Muscle of arm (tissue), 12 donors: ENCODE data around the gene IL1RAP. TPM values are rescaled to one million over a fixed set of nuclear protein-coding genes. Genes with fewer than 3 reads are reported as not detected.
"Not testable (repeated sequence)": the region's sequence is repeated elsewhere in the genome, so short reads cannot be mapped to it uniquely, and the experiment has no call there.

Experiments
- DNase-seq: peaks from one replicate; pipeline ENCODE4 v3.0.0-alpha.2; 2013
- polyA plus RNA-seq, 12 donors: library from polyadenylated mRNA; unstranded; fragments of 120-200 nt; gene quantifications; one replicate each; pipeline ENCODE4 v1.2.1, GENCODE V29; 2013; ENCODE audit not compliant: insufficient read length in 12 of 12

IL1RAP gene
- polyA plus RNA-seq, 12 donors: 8.0 to 20.9 (median 10.3) TPM; not detected in 1

DNA sequence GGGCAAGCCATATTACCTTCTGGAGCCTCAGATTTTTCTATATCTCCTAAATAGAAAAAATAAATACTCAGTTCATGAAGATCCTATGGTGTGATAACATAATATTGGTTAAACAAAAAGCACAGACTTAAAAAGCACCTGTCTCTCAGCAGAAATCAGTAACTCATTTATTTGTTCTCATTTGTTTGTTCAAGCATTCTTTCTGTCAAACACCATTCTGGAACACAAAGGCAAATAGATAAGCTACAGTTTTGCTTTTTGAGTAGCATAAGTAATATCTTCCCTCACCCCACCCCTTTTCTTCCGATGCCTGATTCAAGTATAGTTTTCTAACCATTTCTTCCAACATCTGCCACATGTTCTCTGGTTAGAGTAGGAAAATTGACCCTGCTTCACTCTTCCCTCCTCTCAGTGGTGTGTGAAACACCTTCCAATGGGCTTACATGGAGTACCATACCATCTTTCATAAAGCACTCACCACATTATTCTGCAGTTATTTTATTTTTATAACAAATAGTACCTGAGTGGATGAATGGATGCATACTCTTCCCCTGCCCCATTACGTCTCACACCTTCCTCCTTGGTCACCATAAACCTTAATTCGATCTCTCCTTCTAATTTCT, 8.4 kb upstream of the IL1RAP start:
- no peak for DNase-seq

DNA sequence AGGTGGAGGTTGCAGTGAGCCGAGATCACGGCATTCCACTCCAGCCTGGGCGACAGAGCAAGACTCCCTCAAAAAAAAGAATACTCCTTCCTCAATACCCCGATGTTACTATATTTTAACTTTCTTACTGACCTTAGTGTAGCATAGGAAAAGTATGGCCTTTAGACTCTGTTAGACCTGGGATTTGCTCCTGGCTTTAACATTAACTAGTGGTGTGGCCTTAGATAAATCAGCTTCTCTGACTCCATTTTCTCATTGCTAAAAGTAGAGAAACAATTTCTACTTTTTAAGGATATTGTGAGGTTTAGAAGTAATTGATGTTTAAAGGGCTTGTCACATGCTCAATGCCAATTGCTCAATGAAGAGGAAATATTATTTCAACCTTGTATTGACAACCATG, 7.6 kb upstream of the IL1RAP start:
- DNase-seq: no peak

DNA sequence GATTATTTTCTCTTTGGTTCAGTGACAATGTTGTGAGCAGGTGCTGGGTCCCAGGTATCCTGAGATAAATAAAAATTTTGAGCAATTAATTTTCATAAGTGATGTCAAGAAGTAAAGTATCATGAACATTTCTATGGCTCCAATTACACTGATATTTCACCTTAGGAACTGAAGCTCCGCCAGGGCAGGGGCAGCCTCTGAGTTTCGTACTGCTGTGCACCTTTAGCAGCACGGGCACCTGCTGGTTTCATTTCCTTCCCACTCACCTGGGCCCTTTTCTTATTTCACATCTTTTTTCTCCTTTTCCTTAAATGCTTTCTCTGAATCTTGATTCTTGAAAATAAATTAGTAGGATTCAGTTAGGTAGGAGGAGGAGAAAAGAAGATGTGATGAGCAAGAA, 1.2 kb upstream of the IL1RAP start:
- no peak for DNase-seq

- peak; percentile 53 for DNase-seq
These were observed 698 bp downstream of the IL1RAP start for GRCh38 chr3:190514413-190515153.

DNA sequence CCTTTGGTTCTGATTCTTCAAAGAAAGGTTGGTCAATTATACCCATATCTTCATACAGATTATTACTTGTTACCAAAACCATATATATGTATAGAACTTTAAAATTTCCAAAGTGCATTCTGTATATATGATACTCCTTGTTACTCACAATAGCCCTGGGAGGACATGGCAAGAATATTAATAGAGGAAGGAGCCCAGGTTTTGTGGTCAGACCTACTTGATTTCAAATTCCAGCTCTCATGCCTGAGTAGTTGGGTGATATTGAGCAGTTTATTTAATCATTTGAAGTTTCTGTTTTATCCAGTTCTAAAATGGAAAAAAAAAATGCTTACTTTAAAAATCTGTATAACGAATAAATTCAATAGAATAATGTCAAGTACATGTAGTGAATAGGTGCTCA, 2.5 kb downstream of the IL1RAP start:
- no peak for DNase-seq

DNA sequence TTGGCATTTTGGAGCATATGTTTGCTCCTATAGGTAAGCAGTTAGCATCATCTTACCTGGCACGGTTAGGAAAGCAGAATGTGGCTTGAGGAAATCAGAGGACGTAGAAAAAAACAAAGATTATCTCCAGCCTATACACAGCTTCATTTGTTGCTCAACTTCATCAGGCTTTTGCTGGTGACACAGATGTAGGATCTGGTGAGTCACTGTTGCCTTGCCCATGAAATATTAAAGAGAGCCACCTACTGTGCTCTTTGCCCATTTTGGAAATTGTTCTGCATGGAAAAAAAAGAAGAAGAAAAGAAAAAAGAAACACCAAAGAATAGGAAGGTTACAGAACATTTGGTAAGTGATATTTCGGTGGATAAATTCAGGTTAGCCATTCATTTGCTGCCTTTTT, 3.8 kb downstream of the IL1RAP start:
- DNase-seq: no peak

DNA sequence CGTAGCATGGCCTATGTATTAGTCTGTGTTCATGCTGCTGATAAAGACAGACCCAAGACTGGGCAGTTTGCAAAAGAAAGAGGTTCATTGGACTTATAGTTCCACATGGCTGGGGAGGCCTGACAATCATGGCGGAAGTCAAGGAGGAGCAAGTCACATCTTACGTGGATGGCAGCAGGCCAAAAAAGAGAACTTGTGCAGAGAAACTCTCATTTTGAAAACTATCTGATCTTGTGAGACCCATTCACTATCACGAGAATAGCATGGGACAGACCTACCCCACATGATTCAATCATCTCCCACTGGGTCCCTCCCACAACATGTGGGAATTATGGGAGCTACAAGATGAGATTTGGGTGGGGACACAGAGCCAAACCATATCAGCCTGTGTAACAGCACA, 4.6 kb downstream of the IL1RAP start:
- DNase-seq: not testable (repeated sequence)

- DNase-seq: no peak
These were observed 6.0 kb downstream of the IL1RAP start for GRCh38 chr3:190519886-190520285.

GRCh38 chr3:190521998-190522397, 8.1 kb downstream of the IL1RAP start:
- no peak for DNase-seq

DNA sequence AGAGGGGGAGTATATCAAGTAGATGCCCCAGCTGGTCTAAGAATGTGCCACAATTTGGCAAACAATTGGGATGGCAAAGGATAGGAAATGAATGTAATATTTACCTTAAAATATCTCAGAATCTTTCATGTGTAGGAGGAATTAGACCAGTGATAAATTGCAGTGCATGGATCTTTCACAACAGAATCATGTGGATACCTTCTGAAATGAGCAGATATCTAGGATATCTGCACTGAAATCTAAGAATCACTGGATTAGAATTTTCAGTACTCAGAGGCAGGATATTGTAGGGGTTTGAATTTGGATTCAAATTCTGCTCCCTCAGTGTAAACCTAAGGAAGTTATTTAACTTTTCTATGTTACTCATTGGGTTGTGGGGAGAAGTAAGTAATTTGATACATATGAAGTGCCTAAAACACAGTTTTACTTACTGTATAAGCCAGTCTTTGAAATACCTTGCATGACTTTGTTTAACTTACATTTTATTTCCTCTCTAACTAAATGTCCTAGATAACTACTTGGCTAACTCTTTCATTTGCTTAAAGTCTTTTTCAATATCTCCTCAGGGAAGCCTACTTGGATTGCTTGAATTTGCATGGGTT, 8.8 kb downstream of the IL1RAP start:
- no peak for DNase-seq

DNA sequence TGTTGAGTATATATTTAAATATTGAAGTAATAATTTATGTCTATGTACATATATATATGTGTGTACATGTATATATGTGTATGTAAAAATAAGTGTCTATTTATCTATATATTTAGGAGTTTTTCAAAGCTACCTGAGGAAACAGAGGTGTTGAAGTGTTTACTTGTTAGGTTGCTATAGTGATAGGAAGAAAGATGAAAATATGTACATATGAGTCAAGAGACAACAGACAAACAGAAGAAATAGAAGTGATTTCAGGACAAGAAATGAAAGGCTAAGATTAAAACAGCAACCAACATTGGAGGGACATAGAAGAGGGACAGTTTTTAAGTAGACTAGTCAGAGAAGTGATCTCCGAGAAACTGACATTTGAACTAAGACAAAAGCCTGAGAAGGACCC, 11.1 kb downstream of the IL1RAP start:
- no peak for DNase-seq

DNA sequence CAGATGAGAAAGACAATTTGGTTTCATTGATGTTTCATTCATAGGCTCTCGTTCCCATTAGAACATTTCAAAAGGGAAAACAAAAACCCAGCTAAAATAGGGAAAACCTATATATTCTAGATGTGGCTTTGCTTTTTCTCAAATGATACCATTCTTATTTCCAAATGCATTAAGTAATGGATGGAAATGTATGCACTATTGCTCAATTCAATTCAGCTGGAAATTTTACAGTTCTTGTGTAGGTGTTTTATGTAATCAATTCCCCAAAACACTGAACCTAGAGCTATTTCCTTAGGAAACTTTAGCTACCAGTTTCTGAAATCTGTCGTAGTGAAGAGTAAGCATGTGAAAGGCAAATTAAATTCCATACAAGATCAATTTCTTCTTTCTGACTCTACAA, 11.7 kb downstream of the IL1RAP start:
- DNase-seq: no peak

DNA sequence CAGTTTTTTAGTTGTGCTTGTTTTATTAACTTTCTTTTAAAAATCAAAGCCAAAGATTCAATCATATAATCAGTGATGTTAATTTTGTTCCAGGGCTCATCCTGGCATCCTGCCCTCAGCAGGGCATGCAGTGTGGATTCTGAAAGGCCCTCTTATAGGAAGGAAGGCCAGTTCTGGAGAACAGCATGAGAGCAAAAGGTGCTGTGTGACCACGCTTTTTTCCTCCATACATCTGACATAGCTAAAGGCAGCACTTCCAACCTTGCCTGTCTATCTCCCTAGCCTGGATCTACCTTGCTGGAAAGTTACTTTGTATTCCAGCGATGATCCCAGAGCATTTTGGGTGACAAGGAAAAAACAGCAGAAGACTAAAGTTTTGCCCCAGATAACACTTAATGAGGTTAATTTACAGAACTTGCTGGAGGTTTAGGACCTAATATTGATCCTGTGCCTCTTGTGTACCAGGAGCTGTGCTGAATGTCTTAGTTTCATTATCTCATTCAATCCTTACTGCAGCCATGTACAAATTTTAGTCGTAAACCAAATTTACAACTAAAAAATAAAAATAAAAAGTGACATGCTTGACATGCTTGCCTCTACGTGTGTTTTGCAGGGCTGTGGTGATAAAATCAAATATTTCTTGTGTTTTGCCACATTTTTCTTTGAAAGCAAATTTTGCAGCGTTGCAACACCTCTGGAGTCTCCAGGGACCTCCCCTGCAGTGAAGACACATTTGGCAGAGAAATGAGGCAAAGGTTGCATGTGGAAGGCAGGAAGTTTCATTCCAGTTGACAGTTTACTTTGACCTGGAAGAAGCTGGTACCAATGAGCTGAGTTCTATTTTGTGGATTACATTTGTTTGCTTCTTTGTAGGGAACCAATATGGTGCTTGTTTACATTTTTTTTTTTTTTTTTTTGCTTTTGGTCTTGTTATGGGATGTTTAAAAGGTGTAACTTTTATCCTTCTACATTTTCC, 13.2 kb downstream of the IL1RAP start:
- DNase-seq: no peak

DNA sequence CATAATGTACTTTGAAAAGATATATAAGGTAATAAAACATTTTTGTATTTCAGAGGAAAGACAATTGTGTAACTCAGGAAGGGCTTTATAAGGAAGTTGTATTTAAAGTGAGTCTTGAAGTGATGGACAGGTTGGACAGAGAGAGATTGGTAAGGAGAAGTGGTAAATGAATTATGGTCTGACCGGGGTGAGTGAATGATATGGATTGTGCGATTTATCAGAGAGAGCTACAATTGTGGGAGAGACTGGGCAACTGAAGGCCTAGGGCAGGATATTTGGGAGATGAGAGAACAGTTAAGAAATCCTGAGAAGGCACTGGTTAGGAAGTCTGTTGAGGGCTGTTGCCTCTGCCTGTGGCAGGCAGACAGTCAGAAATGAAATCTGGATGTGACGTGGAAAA, 14.8 kb downstream of the IL1RAP start:
- no peak for DNase-seq

- no peak for DNase-seq
These were observed 17.5 kb downstream of the IL1RAP start for GRCh38 chr3:190531406-190531805.

GRCh38 chr3:190532731-190533203, 18.9 kb downstream of the IL1RAP start:
- peak; percentile 61 for DNase-seq

DNA sequence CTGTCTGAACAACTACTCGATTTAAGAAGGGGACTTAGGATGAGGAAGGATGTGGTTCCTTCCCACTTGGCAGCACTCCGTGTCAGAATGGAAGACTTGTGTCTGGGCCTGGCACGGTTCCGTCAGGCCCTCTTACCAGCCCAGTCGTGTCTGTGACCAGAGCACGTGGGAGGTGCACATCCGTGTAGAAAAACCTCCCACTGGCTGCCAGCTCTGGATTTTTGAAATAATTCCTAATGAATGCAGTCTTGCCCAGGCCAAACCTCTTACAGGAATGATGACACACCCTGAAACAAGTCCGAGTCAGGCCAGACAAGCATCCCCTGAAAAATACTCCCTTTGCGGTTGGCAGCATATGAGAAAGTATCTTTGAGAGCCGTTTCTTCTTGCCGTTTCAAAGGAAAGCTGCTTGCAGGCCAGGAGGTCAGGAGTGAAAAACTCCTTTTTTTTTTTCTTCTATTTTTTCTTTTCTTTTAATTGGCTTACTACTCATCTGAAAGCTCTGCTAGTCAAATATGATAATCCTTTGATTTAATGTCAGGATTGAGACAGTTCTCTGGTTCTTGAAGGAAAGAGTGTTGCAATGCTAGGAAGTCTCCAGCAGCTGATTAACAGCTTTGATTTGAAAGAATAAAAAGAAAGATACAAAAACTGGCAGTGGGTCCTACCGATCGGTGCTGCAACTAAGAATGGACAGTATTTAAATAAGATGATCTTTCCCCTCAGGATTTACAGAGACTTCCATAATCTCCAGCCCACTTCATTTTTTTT, 19.8 kb downstream of the IL1RAP start:
- peak; percentile 67 for DNase-seq

DNA sequence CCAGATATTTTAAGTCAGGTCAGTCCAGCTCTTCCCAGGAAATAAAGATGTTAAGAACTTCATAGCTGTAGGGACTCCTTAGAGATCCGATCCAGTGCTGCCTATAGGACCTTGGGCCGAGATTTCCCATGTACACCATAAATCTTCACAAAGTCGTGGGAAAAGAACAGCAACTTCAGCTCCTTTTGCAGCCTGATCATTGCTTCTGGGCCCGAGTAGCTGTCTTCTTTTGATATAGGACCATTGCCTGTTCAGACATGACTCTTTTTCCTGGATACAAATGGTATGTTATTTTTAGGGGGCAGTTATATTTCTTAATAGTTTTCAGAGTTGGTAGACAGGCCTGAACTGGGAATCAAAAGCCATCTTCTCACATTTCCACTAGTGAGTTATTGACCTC, 20.5 kb downstream of the IL1RAP start:
- no peak for DNase-seq

DNA sequence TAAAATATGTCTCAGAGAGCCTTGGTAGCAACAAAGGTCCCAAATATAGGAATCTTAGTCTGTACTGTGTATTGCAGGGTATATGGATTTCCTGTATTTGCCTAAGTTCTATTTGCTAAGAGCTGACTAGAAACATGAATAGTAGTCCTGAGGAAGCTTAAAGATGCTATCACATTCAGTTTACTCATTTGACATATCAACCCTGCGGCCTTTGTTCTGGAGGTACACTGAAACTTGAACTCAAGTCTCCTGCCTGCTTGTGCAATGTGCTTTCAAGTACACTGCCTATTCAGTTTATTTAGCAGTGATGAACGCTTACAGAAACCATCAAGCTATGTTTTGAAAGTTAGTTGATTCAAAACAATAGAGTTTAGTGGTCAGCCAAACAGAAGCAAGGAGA, 21.1 kb downstream of the IL1RAP start:
- DNase-seq: no peak

- DNase-seq: no peak
These were observed 23.3 kb downstream of the IL1RAP start for GRCh38 chr3:190537146-190537545.

GRCh38 chr3:190538288-190538687, 24.4 kb downstream of the IL1RAP start:
- DNase-seq: no peak
